CD4-positive, alpha-beta T cell treated with Interleukin-4 for 4 hours (primary cell): ENCODE data around the gene GPRC6A.
"Not testable (repeated sequence)": the region's sequence is repeated elsewhere in the genome, so short reads cannot be mapped to it uniquely, and the experiment has no call there.

ENCODE experiments used
- DNase-seq: peaks from one replicate; pipeline ENCODE4 v3.0.0-alpha.2; 2020

Gene GPRC6A, protein sequence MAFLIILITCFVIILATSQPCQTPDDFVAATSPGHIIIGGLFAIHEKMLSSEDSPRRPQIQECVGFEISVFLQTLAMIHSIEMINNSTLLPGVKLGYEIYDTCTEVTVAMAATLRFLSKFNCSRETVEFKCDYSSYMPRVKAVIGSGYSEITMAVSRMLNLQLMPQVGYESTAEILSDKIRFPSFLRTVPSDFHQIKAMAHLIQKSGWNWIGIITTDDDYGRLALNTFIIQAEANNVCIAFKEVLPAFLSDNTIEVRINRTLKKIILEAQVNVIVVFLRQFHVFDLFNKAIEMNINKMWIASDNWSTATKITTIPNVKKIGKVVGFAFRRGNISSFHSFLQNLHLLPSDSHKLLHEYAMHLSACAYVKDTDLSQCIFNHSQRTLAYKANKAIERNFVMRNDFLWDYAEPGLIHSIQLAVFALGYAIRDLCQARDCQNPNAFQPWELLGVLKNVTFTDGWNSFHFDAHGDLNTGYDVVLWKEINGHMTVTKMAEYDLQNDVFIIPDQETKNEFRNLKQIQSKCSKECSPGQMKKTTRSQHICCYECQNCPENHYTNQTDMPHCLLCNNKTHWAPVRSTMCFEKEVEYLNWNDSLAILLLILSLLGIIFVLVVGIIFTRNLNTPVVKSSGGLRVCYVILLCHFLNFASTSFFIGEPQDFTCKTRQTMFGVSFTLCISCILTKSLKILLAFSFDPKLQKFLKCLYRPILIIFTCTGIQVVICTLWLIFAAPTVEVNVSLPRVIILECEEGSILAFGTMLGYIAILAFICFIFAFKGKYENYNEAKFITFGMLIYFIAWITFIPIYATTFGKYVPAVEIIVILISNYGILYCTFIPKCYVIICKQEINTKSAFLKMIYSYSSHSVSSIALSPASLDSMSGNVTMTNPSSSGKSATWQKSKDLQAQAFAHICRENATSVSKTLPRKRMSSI

GRCh38 chr6:116828983-116829382, at the start of gene GPRC6A:
GPRC6A (minus strand) TSS chr6:116829083; CDS start chr6:116829013, 70 bp downstream.
- DNase-seq = no peak

DNA sequence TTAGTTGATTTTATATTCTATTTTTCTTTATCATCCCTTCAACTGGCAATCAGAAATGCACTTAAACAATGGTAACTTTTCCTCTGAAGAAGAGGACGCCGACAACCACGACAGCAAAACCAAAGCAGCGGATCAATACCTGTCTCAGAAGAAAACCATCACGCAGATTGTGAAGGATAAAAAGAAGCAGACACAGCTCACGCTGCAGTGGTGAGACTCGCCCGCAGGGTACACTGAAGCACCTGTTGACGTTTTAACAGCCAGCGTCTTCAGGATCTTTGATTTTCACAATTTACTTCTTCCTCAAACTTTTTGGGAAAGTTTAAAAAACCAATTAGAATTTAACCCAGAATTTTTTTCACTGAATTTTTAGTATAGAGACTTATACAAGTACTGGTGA, 48.9 kb upstream of the GPRC6A start:
- no peak for DNase-seq

GRCh38 chr6:116876635-116877611, 48.0 kb upstream of the GPRC6A start, which contains the start of gene RFX6:
RFX6 (plus strand) TSS chr6:116877242; CDS start chr6:116877276, 34 bp downstream.
- DNase-seq = no peak

GRCh38 chr6:116876107-116876506, 47.2 kb upstream of the GPRC6A start:
- no peak for DNase-seq

GRCh38 chr6:116872771-116873170, 43.9 kb upstream of the GPRC6A start:
- DNase-seq = no peak

DNA sequence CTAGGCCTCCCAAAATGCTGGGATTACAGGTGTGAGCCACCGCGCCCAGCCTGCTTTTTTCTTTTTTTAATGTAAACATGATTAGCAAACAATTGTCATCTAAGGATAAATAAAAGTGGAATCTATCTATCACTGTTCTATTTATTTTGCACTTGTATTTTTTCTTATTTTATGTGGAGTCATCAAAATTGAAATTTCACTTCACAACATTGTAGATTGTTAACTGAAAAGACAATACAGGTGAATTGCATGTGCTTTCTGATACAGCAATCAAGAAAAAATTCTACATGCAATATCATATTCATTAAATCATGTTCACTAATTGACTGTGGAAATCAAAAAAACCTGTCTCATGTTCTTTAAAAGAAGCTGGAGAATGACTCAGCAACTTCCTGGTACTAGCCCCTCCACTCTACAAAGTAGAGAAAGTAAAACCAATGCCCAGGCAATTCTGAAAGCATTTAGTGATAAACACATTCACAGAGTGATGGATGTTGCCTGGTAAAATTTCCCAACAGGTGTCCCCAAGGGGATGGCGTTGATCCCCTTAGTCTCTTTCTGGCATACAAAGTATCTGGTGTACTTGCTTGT, 37.5 kb upstream of the GPRC6A start:
- DNase-seq = no peak

GRCh38 chr6:116859264-116859663, 30.4 kb upstream of the GPRC6A start:
- no peak for DNase-seq

DNA sequence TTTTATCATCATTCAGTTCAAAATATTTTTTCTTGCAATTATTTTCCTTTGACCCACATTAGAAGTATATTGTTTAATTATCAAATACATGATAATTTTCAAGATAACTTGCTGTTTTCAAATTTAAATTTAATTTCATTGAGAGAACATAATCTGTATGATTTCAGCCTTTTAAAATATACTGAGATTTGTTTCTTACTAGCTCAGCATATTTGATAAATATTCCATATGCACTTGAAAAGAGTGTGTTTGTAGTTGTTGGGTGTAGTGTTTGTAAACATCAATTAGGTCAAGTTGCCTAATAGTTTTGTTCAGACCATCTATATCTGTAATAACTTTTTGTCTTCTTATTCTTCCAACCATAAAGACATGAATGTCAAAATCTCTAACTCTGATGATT, 29.2 kb upstream of the GPRC6A start:
- no peak for DNase-seq

GRCh38 chr6:116847227-116847626, 18.3 kb upstream of the GPRC6A start:
- no peak for DNase-seq

- no peak for DNase-seq
Measured at GRCh38 chr6:116842459-116842858, 13.6 kb upstream of the GPRC6A start.

DNA sequence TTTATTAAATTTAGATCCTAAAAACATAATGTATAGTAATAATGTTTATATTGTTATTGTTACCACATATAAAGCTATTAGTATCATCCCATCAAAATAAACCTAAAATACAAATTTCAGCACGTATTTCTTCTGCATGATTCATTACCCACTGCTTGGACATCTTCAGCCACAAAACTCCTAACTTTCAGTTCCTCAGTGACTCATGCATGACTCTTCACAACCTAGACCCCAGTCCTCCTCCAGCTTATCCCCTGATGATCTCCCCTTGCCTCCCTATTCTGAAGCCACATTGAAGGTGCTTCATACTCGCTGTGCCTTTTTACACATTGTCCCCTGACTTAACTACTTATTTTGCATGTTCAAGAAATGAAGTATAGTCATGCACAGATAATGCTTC, 11.2 kb upstream of the GPRC6A start:
- no peak for DNase-seq

DNA sequence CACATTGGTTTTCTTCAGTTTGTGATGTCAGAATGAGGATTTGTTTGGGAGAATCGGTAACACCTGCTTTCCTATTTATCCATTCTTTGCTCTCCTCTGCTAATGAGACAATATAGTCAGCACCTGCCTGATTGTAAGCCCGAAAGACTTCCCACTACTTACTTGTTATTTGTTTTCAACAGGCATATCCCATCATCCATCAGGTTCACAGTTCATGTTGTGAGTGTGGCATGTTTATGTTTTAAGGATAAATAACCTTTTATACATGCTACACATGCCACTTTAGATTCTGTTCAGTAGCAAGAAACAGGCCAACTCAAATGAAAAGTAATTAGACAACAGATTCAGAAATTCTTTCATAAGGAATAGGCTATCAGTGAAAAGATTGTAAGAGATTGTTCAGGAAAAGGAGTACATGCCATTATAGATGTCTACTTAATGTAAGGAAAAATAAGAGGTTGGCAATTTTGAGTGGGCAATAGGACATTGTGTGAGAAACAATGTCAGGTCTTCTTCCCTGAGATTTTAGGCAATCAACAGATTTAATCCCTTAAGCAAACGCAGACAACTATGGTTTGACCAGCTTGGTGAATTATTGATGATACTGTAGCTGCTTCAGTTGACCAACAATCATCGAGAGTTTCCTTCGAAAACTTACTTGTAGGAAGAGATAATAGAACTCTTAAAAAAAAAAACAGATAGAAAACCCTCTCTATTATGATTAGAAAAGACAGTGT, 7.9 kb upstream of the GPRC6A start:
- DNase-seq = no peak

DNA sequence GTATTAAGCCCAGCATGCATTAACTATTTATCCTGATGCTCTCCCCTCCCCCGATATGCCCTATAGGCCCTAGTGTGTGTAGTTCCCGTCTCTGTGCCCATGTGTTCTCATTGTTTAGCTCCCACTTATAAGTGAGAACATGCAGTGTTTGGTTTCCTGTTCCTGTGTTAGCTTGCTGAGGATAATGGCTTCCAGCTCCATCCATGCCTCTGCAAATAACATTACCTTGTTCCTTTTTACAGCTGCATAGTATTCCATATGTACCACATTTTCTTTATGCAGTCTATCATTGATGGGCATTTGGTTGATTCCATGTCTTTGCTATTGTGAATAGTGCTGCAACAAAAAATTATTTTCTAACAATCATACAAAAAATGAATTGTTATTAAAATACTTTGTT, 5.6 kb upstream of the GPRC6A start:
- DNase-seq = not testable (repeated sequence)

DNA sequence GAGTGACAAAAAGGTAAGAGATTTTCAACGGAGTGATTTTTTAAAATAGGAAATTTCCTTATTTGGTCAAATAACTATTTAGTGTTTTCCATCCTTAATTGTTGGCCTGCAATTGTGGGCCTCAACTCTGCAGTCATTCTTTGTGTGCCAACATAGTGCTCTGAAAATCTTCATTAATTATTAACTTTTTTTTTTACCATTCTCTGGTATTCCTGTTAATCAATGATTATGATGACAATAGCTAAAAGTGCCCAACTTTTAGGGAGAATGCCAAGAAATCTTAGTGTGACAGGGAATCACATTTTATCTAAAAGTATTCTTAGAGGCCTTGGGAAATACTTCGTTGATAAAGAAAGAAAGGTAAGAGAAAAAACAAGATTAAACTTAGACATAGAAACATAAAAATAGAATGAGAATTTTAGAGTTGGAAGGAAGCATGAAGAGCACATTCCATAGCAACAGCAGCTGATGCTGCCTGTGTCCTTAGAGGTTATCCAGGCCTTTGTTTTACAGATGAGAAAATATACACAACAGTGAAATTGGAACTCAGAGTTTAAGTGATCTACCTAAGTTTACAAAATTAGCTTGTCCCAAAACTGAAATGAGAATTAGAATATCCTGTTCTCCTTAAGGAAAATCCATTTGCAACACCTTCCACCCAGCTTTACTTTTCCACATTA, 1.2 kb downstream of the GPRC6A start:
- DNase-seq = no peak

GRCh38 chr6:116816336-116816735, 12.5 kb downstream of the GPRC6A start:
- DNase-seq = not testable (repeated sequence)

DNA sequence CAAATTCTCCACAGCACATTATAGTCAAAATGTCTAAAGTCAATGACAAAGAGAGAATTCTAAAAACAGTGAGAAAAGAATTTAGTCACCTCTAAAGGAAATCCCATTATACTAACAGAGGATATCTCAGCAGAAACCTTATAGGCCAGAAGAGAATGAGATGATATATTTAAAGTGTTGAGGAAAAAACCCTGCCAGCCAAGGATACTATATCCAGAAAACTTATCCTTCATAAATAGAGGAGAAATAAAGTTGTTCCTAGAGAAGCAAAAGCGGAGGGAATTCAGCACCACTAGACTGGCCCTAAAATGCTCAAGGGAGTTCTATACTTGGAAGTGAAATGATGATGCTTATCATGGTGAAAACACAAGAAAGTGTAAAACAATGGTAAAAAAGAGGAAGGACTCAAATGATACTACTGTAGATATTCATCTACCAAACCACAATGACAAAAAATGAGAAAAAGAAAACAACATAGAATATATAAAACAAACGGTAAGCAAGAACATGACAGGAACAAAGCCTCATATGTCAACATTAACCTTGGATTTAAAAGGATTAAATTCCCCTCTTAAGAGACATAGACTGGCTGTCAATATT, 16.7 kb downstream of the GPRC6A start:
- no peak for DNase-seq

DNA sequence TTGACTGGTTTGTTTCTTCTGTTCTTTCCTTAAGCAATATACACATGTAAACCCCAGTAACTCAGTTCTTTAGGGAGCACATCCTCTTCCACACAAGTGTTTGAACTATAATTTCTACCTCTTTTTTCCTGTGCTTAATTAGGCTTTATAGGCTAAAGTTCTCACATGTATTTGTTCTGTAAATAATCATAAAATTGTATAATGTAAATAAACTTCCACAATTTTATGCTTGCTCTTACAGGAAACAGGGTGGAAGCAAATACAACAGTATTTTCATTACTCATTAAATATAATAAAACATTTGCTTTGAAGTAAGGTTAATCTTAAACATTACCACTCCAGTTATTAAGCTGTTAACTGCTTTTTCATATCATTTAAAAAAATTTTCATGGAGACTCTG, 26.9 kb downstream of the GPRC6A start:
- no peak for DNase-seq

DNA sequence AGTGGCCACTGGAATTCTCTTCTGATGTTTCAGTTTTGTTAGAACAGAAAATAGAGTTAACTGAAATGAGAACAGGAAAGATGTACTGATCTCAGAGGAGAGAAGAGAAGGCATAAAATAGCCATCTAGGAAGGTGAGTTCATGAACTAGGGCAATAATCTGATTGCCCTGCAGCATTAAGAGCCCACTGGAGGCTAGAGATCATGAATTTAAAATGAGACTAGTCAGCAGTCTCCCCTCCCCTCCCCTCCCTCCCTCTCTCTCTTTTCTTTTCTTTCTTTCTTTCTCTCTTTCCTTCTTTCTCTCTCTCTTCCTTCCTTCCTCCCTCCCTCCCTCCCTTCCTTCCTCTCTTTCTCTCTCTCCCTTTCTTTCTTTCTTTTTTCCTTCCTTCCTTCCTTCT, 28.9 kb downstream of the GPRC6A start:
- no peak for DNase-seq

GRCh38 chr6:116797585-116797984, 31.3 kb downstream of the GPRC6A start:
- DNase-seq = no peak

DNA sequence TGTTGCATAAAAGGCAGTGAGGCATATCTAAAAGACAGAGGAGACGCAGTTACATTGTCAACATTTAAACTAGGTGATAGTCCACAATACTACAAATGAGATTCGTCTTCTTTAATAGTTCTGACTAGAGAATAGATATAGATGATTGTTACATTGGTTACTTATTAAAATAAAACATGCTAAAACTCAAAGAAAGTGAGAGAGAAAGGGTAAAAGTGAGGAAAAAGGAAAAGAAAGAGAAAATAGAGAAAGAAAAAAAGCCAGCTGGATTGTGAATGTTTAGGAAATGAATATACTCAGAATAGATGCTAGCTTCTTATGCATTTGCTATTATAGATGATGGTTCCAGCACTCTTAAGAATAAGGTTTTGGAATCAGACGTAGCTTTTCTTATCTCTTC, 35.7 kb downstream of the GPRC6A start:
- no peak for DNase-seq
